ENCODE data around the gene HSPH1. TPM values are rescaled to one million over a fixed set of nuclear protein-coding genes. Genes with fewer than 3 reads are reported as not detected.
A peak's percentile ranks its signal among the peaks of the same experiment; 100 is the strongest.

HSPH1 gene
- total RNA-seq, 1 donor from 2014 or later, result 112 TPM

DNA sequence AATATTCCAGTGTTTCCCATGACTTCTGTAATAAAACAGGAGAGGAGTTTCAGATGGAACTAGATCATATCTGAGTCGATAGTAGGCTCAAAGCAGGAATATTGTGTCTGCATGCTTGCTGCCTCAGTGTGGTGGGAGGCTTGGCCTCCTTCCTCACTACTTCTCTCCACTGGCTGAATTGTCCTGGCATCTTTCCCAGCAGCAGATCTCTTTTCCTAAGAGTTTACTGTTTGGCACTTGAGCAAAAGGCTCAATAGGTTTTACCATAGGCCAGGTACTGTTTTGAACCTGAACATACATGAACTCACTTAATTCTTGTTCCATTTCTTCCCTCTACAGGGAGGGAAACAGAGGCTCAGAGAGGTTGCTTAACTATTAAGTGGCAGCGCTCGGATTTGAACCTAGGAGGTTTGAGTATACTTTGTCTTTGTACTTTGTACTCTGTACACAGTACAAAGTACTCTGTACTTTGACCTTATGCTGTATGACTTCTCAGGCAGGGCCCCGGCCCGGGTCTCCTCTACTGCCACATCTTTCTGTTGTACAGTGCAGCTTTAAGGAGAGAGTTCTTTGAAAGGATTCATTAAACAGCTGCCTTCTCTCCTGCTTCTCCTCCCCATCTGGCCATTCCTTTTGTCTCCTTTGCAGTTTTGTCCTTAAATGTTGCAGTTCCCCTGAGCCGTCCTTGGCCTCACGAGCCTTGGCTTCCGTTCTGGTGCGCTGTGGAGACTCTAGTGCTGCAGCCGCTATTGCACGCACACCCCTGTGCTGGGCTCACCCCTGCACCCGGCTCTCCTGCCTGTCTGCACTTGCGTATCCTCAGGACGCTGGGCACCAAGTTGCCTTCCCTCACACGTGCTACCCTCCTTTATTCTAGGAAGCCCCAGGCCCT, 46.2 kb upstream of the HSPH1 start:
- ChIA-PET CTCF (no interaction called here), POLR2A (no interaction called here)
- Mint-ChIP-seq H3K9me3 (no peaks in the 10 kb centered on the region), H3K36me3 (ENCODE audit: low read depth) (no peaks in the 10 kb centered on the region), H3K27me3 (no peaks in the 10 kb centered on the region), H3K27ac (no peak overlapping the region), H3K4me3 (no peak overlapping the region), H3K4me1 (no peaks in the 10 kb centered on the region)
- TF ChIP-seq, protein P1, sequence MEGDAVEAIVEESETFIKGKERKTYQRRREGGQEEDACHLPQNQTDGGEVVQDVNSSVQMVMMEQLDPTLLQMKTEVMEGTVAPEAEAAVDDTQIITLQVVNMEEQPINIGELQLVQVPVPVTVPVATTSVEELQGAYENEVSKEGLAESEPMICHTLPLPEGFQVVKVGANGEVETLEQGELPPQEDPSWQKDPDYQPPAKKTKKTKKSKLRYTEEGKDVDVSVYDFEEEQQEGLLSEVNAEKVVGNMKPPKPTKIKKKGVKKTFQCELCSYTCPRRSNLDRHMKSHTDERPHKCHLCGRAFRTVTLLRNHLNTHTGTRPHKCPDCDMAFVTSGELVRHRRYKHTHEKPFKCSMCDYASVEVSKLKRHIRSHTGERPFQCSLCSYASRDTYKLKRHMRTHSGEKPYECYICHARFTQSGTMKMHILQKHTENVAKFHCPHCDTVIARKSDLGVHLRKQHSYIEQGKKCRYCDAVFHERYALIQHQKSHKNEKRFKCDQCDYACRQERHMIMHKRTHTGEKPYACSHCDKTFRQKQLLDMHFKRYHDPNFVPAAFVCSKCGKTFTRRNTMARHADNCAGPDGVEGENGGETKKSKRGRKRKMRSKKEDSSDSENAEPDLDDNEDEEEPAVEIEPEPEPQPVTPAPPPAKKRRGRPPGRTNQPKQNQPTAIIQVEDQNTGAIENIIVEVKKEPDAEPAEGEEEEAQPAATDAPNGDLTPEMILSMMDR (IDR thresholded peaks at IDR 0.05), result no peak
- intact Hi-C loops (cut with micrococcal nuclease), result no loop called here
- DNase-seq, result no peak
- ATAC-seq (ENCODE audit: low read depth), result no peak

- DNase-seq (no peak), ATAC-seq (ENCODE audit: low read depth) (no peak)
- POLR2A ChIA-PET, result no interaction called here
Observed at GRCh38 chr13:31204592-31204991, 42.9 kb upstream of the HSPH1 start.

GRCh38 chr13:31201341-31202031, 39.8 kb upstream of the HSPH1 start:
- no peaks in the 10 kb centered on the region for H3K36me3 Mint-ChIP-seq (ENCODE audit: low read depth)
- no peak for ATAC-seq (ENCODE audit: low read depth)

More at GRCh38 chr13:31204592-31204991, 42.9 kb upstream of the HSPH1 start:
- no peaks in the 10 kb centered on the region for H3K27me3 Mint-ChIP-seq
- TF ChIP-seq, protein P1 (IDR thresholded peaks at IDR 0.05), result no peak
- intact Hi-C loops (cut with micrococcal nuclease), result no loop called here
- H3K27ac Mint-ChIP-seq, result no peak overlapping the region
- H3K4me1 Mint-ChIP-seq, result peaks cover 14% of the 10 kb centered on the region
- no peaks in the 10 kb centered on the region for H3K9me3 Mint-ChIP-seq
- no peak overlapping the region for H3K4me3 Mint-ChIP-seq
- CTCF ChIA-PET, result no interaction called here
- no peaks in the 10 kb centered on the region for H3K36me3 Mint-ChIP-seq (ENCODE audit: low read depth)

GRCh38 chr13:31200637-31200971, 38.9 kb upstream of the HSPH1 start:
- ChIA-PET CTCF (interaction anchor here (1.0 kb wide), 1 partner anchor 37 kb away, joined by 3 read pairs; no protein-coding TSS in a partner anchor), POLR2A (interaction anchor here (3.8 kb wide), 1 partner anchor 39 kb away, joined by 26 read pairs; the partner anchor contains the start of gene HSPH1)
- Mint-ChIP-seq H3K4me3 (peak overlapping the region; percentile 82), H3K4me1 (peaks cover 18% of the 10 kb centered on the region), H3K27me3 (no peaks in the 10 kb centered on the region), H3K36me3 (ENCODE audit: low read depth) (no peaks in the 10 kb centered on the region), H3K9me3 (no peaks in the 10 kb centered on the region), H3K27ac (peak overlapping the region; percentile 84)
- peak; percentile 11 for ATAC-seq (ENCODE audit: low read depth)
- intact Hi-C loops (cut with micrococcal nuclease), result loop anchor here (1.0 to 2.0 kb wide), 2 partner anchors 38 to 1386 kb away; partner anchors contain the start of gene PDS5B
- DNase-seq, result no peak
- TF ChIP-seq, protein P1 (IDR thresholded peaks at IDR 0.05), result no peak

More at GRCh38 chr13:31201341-31202031, 39.8 kb upstream of the HSPH1 start:
- Mint-ChIP-seq H3K4me1 (peaks cover 18% of the 10 kb centered on the region), H3K4me3 (peak overlapping the region; percentile 82), H3K27ac (peak overlapping the region; percentile 84), H3K9me3 (no peaks in the 10 kb centered on the region), H3K27me3 (no peaks in the 10 kb centered on the region)
- CTCF ChIA-PET, result no interaction called here
- POLR2A ChIA-PET, result interaction anchor here (3.8 kb wide), 1 partner anchor 40 kb away, joined by 26 read pairs; the partner anchor contains the start of gene HSPH1
- intact Hi-C loops (cut with micrococcal nuclease), result loop anchor here (2.0 kb wide), 1 partner anchor 1385 kb away; the partner anchor contains the start of gene PDS5B
- TF ChIP-seq, protein P1 (IDR thresholded peaks at IDR 0.05), result no peak
- no peak for DNase-seq
